ENCODE data around the gene SCNN1G. TPM values are rescaled to one million over a fixed set of nuclear protein-coding genes. Genes with fewer than 3 reads are reported as not detected.
A peak's percentile ranks its signal among the peaks of the same experiment; 100 is the strongest.

Gene SCNN1G
- polyA plus RNA-seq (2011; rRNA removed) (0.05 and 0.20 TPM in 2 replicates), polyA plus RNA-seq (2017; fragmentation: RNase III; extraction: RNeasy Plus Mini Kit Qiagen cat#74134 plus additional on column Dnase treatment) (0.03 TPM in 2 of 3 replicates, not detected in the other), polyA minus RNA-seq (2011; rRNA and poly(A)+ RNA removed) (0.10 and 0.12 TPM in 2 replicates)
- 0.05 and 0.06 TPM in 2 replicates for polyA plus RNA-seq (2012; cell fraction: cytosol; rRNA removed)
- polyA plus RNA-seq (2012; cell fraction: nucleus; rRNA removed), result 0.10 and 0.13 TPM in 2 replicates

- DNase-seq (ENCODE audit: low read depth in 1 of 2, low spot score in 1 of 2) (peak in 1 of 2 experiments; percentile 25), ATAC-seq (peak; percentile 62 to 71), FAIRE-seq (no peak)
- peaks cover 8% of the 10 kb centered on the region; the same call in 2 of the 3 replicates for H3K4me1 ChIP-seq
- peak within 1 kb of the TSS; percentile 51 to 53; a peak in 3 of 6 replicates for H3K27ac ChIP-seq
- ChIA-PET POLR2A (interaction anchor here (0.5 kb wide), 1 partner anchor 51 kb away, joined by 3 read pairs; no protein-coding TSS in a partner anchor), CTCF (interaction anchor here (0.6 to 18.1 kb wide), 33 partner anchors 9 to 854 kb away, joined by 3 to 336 read pairs (median 4); no protein-coding TSS in a partner anchor)
- TF ChIP-seq, protein P1, sequence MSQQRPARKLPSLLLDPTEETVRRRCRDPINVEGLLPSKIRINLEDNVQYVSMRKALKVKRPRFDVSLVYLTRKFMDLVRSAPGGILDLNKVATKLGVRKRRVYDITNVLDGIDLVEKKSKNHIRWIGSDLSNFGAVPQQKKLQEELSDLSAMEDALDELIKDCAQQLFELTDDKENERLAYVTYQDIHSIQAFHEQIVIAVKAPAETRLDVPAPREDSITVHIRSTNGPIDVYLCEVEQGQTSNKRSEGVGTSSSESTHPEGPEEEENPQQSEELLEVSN (IDR thresholded peaks at IDR 0.05; ENCODE audit: borderline replicate concordance, low read depth), result no peak
- TF ChIP-seq CBX2 (IDR thresholded peaks at IDR 0.05; ENCODE audit: borderline replicate concordance, low read depth) (no peak), CHD2 (IDR thresholded peaks at IDR 0.05; ENCODE audit: low read length, partially characterized antibody) (no peak), RAD21 (conservative IDR thresholded peaks at IDR 0.05 in 1 of 2, IDR thresholded peaks at IDR 0.05 in 1 of 2) (peak in 1 of 2 experiments; percentile 7; a peak in 1 of 5 replicates), SMC3 (IDR thresholded peaks at IDR 0.05) (peak; percentile 52; the same call in 1 of the 3 replicates), NFE2L2 (conservative IDR thresholded peaks at IDR 0.05; ENCODE audit: low read length) (no peak), ZSCAN20 (CRISPR knock-in tag; IDR thresholded peaks at IDR 0.05) (no peak), FOSL2 (IDR thresholded peaks at IDR 0.05) (no peak), FOSL2 (CRISPR knock-in tag; IDR thresholded peaks at IDR 0.05) (no peak), CTCF (IDR thresholded peaks at IDR 0.05) (peak; percentile 45; the same call in 2 of the 3 replicates), TP53 (CRISPR knock-in tag; IDR thresholded peaks at IDR 0.05) (no peak), RNF2 (IDR thresholded peaks at IDR 0.05; ENCODE audit: borderline replicate concordance, low read depth) (peak; percentile 65; the same call in 1 of the 2 replicates)
- TF ChIP-seq, protein P2, sequence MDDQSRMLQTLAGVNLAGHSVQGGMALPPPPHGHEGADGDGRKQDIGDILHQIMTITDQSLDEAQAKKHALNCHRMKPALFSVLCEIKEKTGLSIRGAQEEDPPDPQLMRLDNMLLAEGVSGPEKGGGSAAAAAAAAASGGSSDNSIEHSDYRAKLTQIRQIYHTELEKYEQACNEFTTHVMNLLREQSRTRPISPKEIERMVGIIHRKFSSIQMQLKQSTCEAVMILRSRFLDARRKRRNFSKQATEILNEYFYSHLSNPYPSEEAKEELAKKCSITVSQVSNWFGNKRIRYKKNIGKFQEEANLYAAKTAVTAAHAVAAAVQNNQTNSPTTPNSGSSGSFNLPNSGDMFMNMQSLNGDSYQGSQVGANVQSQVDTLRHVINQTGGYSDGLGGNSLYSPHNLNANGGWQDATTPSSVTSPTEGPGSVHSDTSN (IDR thresholded peaks at IDR 0.05), result no peak
- TF ChIP-seq, protein P3, sequence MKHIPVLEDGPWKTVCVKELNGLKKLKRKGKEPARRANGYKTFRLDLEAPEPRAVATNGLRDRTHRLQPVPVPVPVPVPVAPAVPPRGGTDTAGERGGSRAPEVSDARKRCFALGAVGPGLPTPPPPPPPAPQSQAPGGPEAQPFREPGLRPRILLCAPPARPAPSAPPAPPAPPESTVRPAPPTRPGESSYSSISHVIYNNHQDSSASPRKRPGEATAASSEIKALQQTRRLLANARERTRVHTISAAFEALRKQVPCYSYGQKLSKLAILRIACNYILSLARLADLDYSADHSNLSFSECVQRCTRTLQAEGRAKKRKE (CRISPR knock-in tag; IDR thresholded peaks at IDR 0.05; ENCODE audit: low read depth), result no peak
- H3K4me3 ChIP-seq, result peak within 1 kb of the TSS; percentile 44
- no peaks in the 10 kb centered on the region for H3K9me3 ChIP-seq
- 16% methylated on average over 9 of the region's 71 CpGs for WGBS (ENCODE audit: missing lambda C conversion rate)
- H3K4me2 ChIP-seq, result peak within 1 kb of the TSS; percentile 99
Measured at GRCh38 chr16:23182679-23183542, at the start of gene SCNN1G. TSS of gene SCNN1G (plus strand) at chr16:23182745. CDS start at chr16:23186272, 3,527 bp downstream.

DNA sequence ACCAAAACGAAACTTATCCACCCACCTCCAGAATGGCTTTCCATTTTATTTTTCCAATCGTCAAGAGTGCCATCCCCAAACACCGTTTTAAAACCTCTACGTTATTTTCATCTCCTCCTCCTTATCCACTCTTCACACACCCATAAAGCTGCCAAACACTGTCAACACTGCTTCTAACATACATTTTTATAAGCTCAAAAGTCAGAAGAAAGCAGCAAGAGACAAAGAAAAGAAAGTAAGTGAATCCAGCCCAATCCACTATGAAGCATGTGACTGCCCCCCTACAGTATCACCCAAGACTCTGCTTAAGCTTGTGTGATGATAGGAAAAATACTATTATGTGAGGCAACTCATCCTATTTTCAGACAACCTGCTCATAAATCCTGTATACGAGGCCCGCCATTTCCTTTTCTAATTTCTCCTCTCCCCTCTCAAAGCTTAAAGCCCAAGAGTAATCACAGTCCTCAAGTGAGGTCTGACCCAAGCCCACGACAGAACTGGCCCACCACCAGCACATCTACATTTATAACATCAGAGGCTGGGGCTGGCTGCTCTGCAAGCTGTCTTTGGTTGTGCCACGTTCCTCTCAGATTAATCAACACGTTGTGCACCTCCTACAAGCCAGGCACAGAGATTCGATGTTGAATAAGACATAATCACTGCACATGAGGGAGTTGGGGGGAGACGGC is 49.6 kb upstream of the SCNN1G start:
- ChIA-PET CTCF (interaction anchor here (0.8 to 2.9 kb wide), 6 partner anchors 8 to 301 kb away, joined by 3 to 12 read pairs (median 4); no protein-coding TSS in a partner anchor), POLR2A (interaction anchor here (0.6 to 0.7 kb wide), 3 partner anchors 10 to 50 kb away, joined by 3 to 4 read pairs (median 3); no protein-coding TSS in a partner anchor)
- H3K4me3 ChIP-seq, result no peak overlapping the region
- H3K4me2 ChIP-seq, result no peak overlapping the region
- peaks cover 17% of the 10 kb centered on the region for H3K9me3 ChIP-seq
- DNase-seq (ENCODE audit: low read depth in 1 of 2, low spot score in 1 of 2) (no peak), ATAC-seq (no peak), FAIRE-seq (no peak)
- H3K27ac ChIP-seq, result no peak overlapping the region
- 88% methylated on average over 11 of the region's 11 CpGs for WGBS (ENCODE audit: missing lambda C conversion rate)
- H3K4me1 ChIP-seq, result peaks cover 18% of the 10 kb centered on the region; the same call in 2 of the 3 replicates
- TF ChIP-seq FOSB (CRISPR knock-in tag; IDR thresholded peaks at IDR 0.05), result no peak
- no peak for TF ChIP-seq MAZ (IDR thresholded peaks at IDR 0.05; ENCODE audit: borderline replicate concordance, low read depth, low read length)
- no peak for TF ChIP-seq HOXA7 (CRISPR knock-in tag; IDR thresholded peaks at IDR 0.05)
- TF ChIP-seq CBX2 (IDR thresholded peaks at IDR 0.05; ENCODE audit: borderline replicate concordance, low read depth), result no peak
- TF ChIP-seq ESRRA (IDR thresholded peaks at IDR 0.05; ENCODE audit: borderline replicate concordance, low read length), result no peak
- no peak for TF ChIP-seq EHF (CRISPR knock-in tag; IDR thresholded peaks at IDR 0.05)
- TF ChIP-seq TFCP2L1 (CRISPR knock-in tag; IDR thresholded peaks at IDR 0.05), result no peak
- TF ChIP-seq, protein P4, sequence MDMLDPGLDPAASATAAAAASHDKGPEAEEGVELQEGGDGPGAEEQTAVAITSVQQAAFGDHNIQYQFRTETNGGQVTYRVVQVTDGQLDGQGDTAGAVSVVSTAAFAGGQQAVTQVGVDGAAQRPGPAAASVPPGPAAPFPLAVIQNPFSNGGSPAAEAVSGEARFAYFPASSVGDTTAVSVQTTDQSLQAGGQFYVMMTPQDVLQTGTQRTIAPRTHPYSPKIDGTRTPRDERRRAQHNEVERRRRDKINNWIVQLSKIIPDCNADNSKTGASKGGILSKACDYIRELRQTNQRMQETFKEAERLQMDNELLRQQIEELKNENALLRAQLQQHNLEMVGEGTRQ (IDR thresholded peaks at IDR 0.05), result no peak
- TF ChIP-seq MAFK (IDR thresholded peaks at IDR 0.05; ENCODE audit: partially characterized antibody), result no peak
- no peak for TF ChIP-seq CHD2 (IDR thresholded peaks at IDR 0.05; ENCODE audit: low read length, partially characterized antibody)
- no peak for TF ChIP-seq HDAC2 (IDR thresholded peaks at IDR 0.05)
- TF ChIP-seq ZNF302 (CRISPR knock-in tag; IDR thresholded peaks at IDR 0.05), result no peak
- TF ChIP-seq FOSL2 (IDR thresholded peaks at IDR 0.05), result no peak
- TF ChIP-seq FOSL2 (CRISPR knock-in tag; IDR thresholded peaks at IDR 0.05), result no peak
- TF ChIP-seq SREBF2 (IDR thresholded peaks at IDR 0.05), result no peak
- no peak for TF ChIP-seq RARB (CRISPR knock-in tag; IDR thresholded peaks at IDR 0.05)
- TF ChIP-seq CEBPB (IDR thresholded peaks at IDR 0.05), result no peak
- no peak for TF ChIP-seq EHMT2 (IDR thresholded peaks at IDR 0.05; ENCODE audit: low read depth)
